Measurements from ENCODE around the gene WWC2. TPM values are rescaled to one million over a fixed set of nuclear protein-coding genes. Genes with fewer than 3 reads are reported as not detected.
"Not testable (repeated sequence)": the region's sequence is repeated elsewhere in the genome, so short reads cannot be mapped to it uniquely, and the experiment has no call there.

Gene WWC2
- total RNA-seq, 1 experiment from 2014 or later: 42.5 TPM

GRCh38 chr4:183110244-183110643 lies 11.2 kb downstream of the WWC2 start:
- no peak overlapping the region for H3K4me3 ChIP-seq
- no peaks in the 10 kb centered on the region for H3K9me3 ChIP-seq (replicated peaks)
- no peaks in the 10 kb centered on the region for H3K27me3 ChIP-seq (replicated peaks)
- H3K4me1 ChIP-seq (replicated peaks): peaks cover 45% of the 10 kb centered on the region
- no peak for DNase-seq (ENCODE audit: low read depth in 1 of 2, low spot score in 2 of 2)
- H3K36me3 ChIP-seq: 0 out of 2 replicates have a peak, but pooled peaks cover 9% of the 10 kb centered on the region
- H3K27ac ChIP-seq: no peak overlapping the region

GRCh38 chr4:183111452-183111885 lies 12.4 kb downstream of the WWC2 start:
- Histone ChIP-seq H3K27ac (no peak overlapping the region), H3K4me3 (no peak overlapping the region), H3K27me3 (replicated peaks) (no peaks in the 10 kb centered on the region), H3K36me3 (0 out of 2 replicates have a peak, but pooled peaks cover 14% of the 10 kb centered on the region), H3K9me3 (replicated peaks) (no peaks in the 10 kb centered on the region), H3K4me1 (replicated peaks) (peaks cover 58% of the 10 kb centered on the region)
- DNase-seq (ENCODE audit: low read depth in 1 of 2, low spot score in 2 of 2): no peak

GRCh38 chr4:183118141-183118540 lies 19.1 kb downstream of the WWC2 start:
- Histone ChIP-seq H3K27ac (peak overlapping the region; percentile 84), H3K9me3 (replicated peaks) (no peaks in the 10 kb centered on the region), H3K27me3 (replicated peaks) (no peaks in the 10 kb centered on the region), H3K4me3 (no peak overlapping the region), H3K4me1 (replicated peaks) (peaks cover 53% of the 10 kb centered on the region), H3K36me3 (0 out of 2 replicates have a peak, but pooled peaks cover 4% of the 10 kb centered on the region)
- DNase-seq (ENCODE audit: low read depth in 1 of 2, low spot score in 2 of 2): no peak

GRCh38 chr4:183118585-183118984 lies 19.5 kb downstream of the WWC2 start:
- Histone ChIP-seq H3K4me1 (replicated peaks) (peaks cover 53% of the 10 kb centered on the region), H3K27me3 (replicated peaks) (no peaks in the 10 kb centered on the region), H3K4me3 (no peak overlapping the region), H3K9me3 (replicated peaks) (no peaks in the 10 kb centered on the region), H3K36me3 (0 out of 2 replicates have a peak, but pooled peaks cover 4% of the 10 kb centered on the region), H3K27ac (peak overlapping the region; percentile 84)
- DNase-seq (ENCODE audit: low read depth in 1 of 2, low spot score in 2 of 2): peak; percentile 87 to 96

- H3K4me1 ChIP-seq (replicated peaks): peaks cover 33% of the 10 kb centered on the region
- H3K27me3 ChIP-seq (replicated peaks); H3K36me3 ChIP-seq: not testable (repeated sequence)
These were observed 22.6 kb downstream of the WWC2 start for GRCh38 chr4:183121660-183122059.

GRCh38 chr4:183124228-183124627 lies 25.2 kb downstream of the WWC2 start:
- Histone ChIP-seq H3K36me3 (no peaks in the 10 kb centered on the region), H3K9me3 (replicated peaks) (no peaks in the 10 kb centered on the region), H3K27me3 (replicated peaks) (no peaks in the 10 kb centered on the region), H3K4me1 (replicated peaks) (peaks cover 14% of the 10 kb centered on the region), H3K27ac (no peak overlapping the region), H3K4me3 (no peak overlapping the region)
- DNase-seq (ENCODE audit: low read depth in 1 of 2, low spot score in 2 of 2): no peak

More at GRCh38 chr4:183121660-183122059, 22.6 kb downstream of the WWC2 start:
- not testable (repeated sequence) for H3K4me3 ChIP-seq; H3K9me3 ChIP-seq (replicated peaks); DNase-seq (ENCODE audit: low read depth in 1 of 2, low spot score in 2 of 2); H3K27ac ChIP-seq

GRCh38 chr4:183124865-183125264 lies 25.8 kb downstream of the WWC2 start:
- no peak overlapping the region for H3K27ac ChIP-seq
- H3K36me3 ChIP-seq: no peaks in the 10 kb centered on the region
- H3K27me3 ChIP-seq (replicated peaks): no peaks in the 10 kb centered on the region
- no peaks in the 10 kb centered on the region for H3K9me3 ChIP-seq (replicated peaks)
- no peak for DNase-seq (ENCODE audit: low read depth in 1 of 2, low spot score in 2 of 2)
- no peak overlapping the region for H3K4me3 ChIP-seq
- H3K4me1 ChIP-seq (replicated peaks): peaks cover 10% of the 10 kb centered on the region

- no peak overlapping the region for H3K4me3 ChIP-seq
- H3K9me3 ChIP-seq (replicated peaks): no peaks in the 10 kb centered on the region
These were observed 30.1 kb downstream of the WWC2 start for GRCh38 chr4:183129125-183129524.

GRCh38 chr4:183129675-183130074 lies 30.6 kb downstream of the WWC2 start:
- no peaks in the 10 kb centered on the region for H3K9me3 ChIP-seq (replicated peaks)
- H3K4me1 ChIP-seq (replicated peaks): peaks cover 20% of the 10 kb centered on the region
- no peak overlapping the region for H3K27ac ChIP-seq
- no peaks in the 10 kb centered on the region for H3K27me3 ChIP-seq (replicated peaks)
- H3K4me3 ChIP-seq: no peak overlapping the region
- no peak for DNase-seq (ENCODE audit: low read depth in 1 of 2, low spot score in 2 of 2)
- H3K36me3 ChIP-seq: no peaks in the 10 kb centered on the region

More at GRCh38 chr4:183129125-183129524, 30.1 kb downstream of the WWC2 start:
- no peak for DNase-seq (ENCODE audit: low read depth in 1 of 2, low spot score in 2 of 2)
- H3K4me1 ChIP-seq (replicated peaks): peaks cover 20% of the 10 kb centered on the region
- no peaks in the 10 kb centered on the region for H3K27me3 ChIP-seq (replicated peaks)
- H3K36me3 ChIP-seq: no peaks in the 10 kb centered on the region
- H3K27ac ChIP-seq: no peak overlapping the region

GRCh38 chr4:183130328-183131155 lies 31.5 kb downstream of the WWC2 start:
- Histone ChIP-seq H3K4me3 (no peak overlapping the region), H3K9me3 (replicated peaks) (no peaks in the 10 kb centered on the region), H3K36me3 (no peaks in the 10 kb centered on the region), H3K4me1 (replicated peaks) (peaks cover 20% of the 10 kb centered on the region), H3K27ac (0 out of 2 replicates have a peak overlapping the region, but pooled peaks have one; percentile 19), H3K27me3 (replicated peaks) (no peaks in the 10 kb centered on the region)
- no peak for DNase-seq (ENCODE audit: low read depth in 1 of 2, low spot score in 2 of 2)

GRCh38 chr4:183132081-183132480 lies 33.0 kb downstream of the WWC2 start:
- H3K9me3 ChIP-seq (replicated peaks): no peaks in the 10 kb centered on the region
- H3K27ac ChIP-seq: no peak overlapping the region
- DNase-seq (ENCODE audit: low read depth in 1 of 2, low spot score in 2 of 2): no peak
- no peaks in the 10 kb centered on the region for H3K36me3 ChIP-seq
- no peaks in the 10 kb centered on the region for H3K27me3 ChIP-seq (replicated peaks)
- H3K4me3 ChIP-seq: no peak overlapping the region
- peaks cover 25% of the 10 kb centered on the region for H3K4me1 ChIP-seq (replicated peaks)

GRCh38 chr4:183132865-183133264 lies 33.8 kb downstream of the WWC2 start:
- Histone ChIP-seq H3K36me3 (no peaks in the 10 kb centered on the region), H3K4me1 (replicated peaks) (peaks cover 25% of the 10 kb centered on the region), H3K27ac (no peak overlapping the region), H3K27me3 (replicated peaks) (no peaks in the 10 kb centered on the region), H3K9me3 (replicated peaks) (no peaks in the 10 kb centered on the region), H3K4me3 (no peak overlapping the region)
- DNase-seq (ENCODE audit: low read depth in 1 of 2, low spot score in 2 of 2): no peak

GRCh38 chr4:183136855-183137254 lies 37.8 kb downstream of the WWC2 start:
- H3K4me1 ChIP-seq (replicated peaks): peaks cover 51% of the 10 kb centered on the region
- no peak for DNase-seq (ENCODE audit: low read depth in 1 of 2, low spot score in 2 of 2)
- H3K9me3 ChIP-seq (replicated peaks): no peaks in the 10 kb centered on the region
- H3K4me3 ChIP-seq: no peak overlapping the region
- no peaks in the 10 kb centered on the region for H3K27me3 ChIP-seq (replicated peaks)
- H3K27ac ChIP-seq: no peak overlapping the region
- H3K36me3 ChIP-seq: peaks cover 16% of the 10 kb centered on the region

- Histone ChIP-seq H3K4me1 (replicated peaks) (peaks cover 59% of the 10 kb centered on the region), H3K27me3 (replicated peaks) (no peaks in the 10 kb centered on the region), H3K4me3 (no peak overlapping the region), H3K36me3 (peaks cover 16% of the 10 kb centered on the region), H3K27ac (peak overlapping the region; percentile 92), H3K9me3 (replicated peaks) (no peaks in the 10 kb centered on the region)
- peak in 1 of 2 experiments; percentile 54 for DNase-seq (ENCODE audit: low read depth in 1 of 2, low spot score in 2 of 2)
These were observed 40.1 kb downstream of the WWC2 start for GRCh38 chr4:183139058-183139750.
